D721Med (cell line): Measurements from ENCODE around the gene ARL5C.

Experiments
- DNase-seq: peaks from one replicate; pipeline ENCODE4 v3.0.0; 2011; ENCODE audit warnings: low spot score; ENCODE audit not compliant: insufficient read length
- FAIRE-seq: peaks from 2 replicates; lab custom pipeline; 2011; peaks lifted over from hg19 to GRCh38; lab: Jason Lieb, UNC
- CTCF ChIP-seq: IDR thresholded peaks from 2 replicates; pipeline ENCODE4 v1.5.1; 2012; ENCODE audit warnings: mild to moderate bottlenecking, control low read depth; ENCODE audit not compliant: insufficient read depth; ENCODE audit errors: missing control alignments

The ARL5C gene

DNA sequence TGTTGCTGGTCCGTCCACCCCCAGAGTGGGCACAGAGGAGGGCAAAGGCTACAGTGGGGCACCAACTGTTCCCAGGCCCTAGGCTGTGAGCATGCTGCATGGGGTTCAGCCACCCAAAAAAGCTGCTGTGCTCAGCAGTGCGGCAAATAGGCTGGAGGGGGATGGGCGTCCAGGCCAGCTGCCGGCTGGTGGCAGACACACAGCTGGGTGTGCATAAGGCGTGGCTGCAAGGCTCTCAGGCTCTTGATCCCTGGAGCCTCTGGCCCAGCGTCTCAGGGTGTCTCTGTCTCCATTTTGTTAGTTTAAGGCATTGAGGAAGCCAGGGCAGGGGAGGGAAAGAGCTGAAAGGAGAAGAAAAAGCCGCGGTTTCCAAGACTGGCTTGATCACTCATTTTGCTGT lies 42.9 kb upstream of the ARL5C start:
- DNase-seq (no peak), FAIRE-seq (no peak)

GRCh38 chr17:39208136-39208535 lies 42.2 kb upstream of the ARL5C start:
- FAIRE-seq, result no peak
- TF ChIP-seq CTCF, result no peak
- DNase-seq, result no peak

More for the DNA sequence above, 42.9 kb upstream of the ARL5C start:
- no peak for TF ChIP-seq CTCF

GRCh38 chr17:39205112-39205526 lies 39.2 kb upstream of the ARL5C start:
- FAIRE-seq, result no peak
- no peak for TF ChIP-seq CTCF

GRCh38 chr17:39204245-39204644 lies 38.3 kb upstream of the ARL5C start:
- DNase-seq (no peak), FAIRE-seq (no peak)
- no peak for TF ChIP-seq CTCF

More at GRCh38 chr17:39205112-39205526, 39.2 kb upstream of the ARL5C start:
- DNase-seq, result no peak

DNA sequence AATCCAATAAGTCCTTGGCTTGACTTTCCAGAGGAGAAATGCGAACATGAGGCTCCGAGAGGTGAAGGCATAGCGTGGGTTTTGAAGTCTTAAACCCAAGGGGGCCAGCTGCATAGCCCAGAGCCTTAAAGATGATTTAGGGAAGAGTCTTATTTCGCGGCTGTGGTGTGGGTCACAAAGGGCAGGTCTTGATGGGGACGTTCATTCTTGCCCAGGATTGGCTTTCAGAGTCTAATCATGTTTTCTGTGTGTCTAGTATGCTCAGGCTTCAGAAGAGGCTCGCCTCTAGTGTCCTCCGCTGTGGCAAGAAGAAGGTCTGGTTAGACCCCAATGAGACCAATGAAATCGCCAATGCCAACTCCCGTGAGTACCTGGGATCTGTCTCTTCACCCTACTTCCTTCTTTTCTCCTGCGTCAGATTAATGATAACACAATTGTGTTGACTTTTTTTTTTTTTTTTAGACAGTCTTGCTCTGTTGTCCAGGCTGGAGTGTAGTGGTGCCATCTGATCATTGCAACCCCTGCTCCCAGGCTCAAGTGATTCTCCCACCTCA lies 35.1 kb upstream of the ARL5C start:
- TF ChIP-seq CTCF, result no peak
- DNase-seq (no peak), FAIRE-seq (no peak)

GRCh38 chr17:39200070-39200879 lies 34.3 kb upstream of the ARL5C start, which contains the start of gene RPL19:
Gene RPL19 (plus strand): TSS chr17:39200283. CDS start chr17:39200345, 62 bp downstream.
- no peak for FAIRE-seq
- DNase-seq, result peak; percentile 79
- TF ChIP-seq CTCF, result no peak

DNA sequence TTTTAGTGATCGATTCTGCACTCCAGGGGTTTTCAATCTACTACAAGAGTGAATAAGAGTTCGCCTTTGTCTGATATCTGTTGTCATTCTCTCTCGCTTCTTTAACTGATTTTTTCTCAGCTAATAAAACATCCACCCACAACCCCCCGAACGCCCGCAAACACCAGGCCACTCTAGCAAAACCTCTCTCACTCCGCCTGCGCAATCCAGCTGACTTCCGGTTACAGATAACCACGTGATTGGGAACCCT lies 33.8 kb upstream of the ARL5C start:
- DNase-seq (peak; percentile 94), FAIRE-seq (no peak)
- no peak for TF ChIP-seq CTCF
